ENCODE measurements around the gene SLX9. TPM values are rescaled to one million over a fixed set of nuclear protein-coding genes. Genes with fewer than 3 reads are reported as not detected.

SLX9 gene
- total RNA-seq, 1 donor from 2014 or later = 38.8 TPM

GRCh38 chr21:44969066-44969670 lies 29.3 kb downstream of the SLX9 start:
- H4K20me1 ChIP-seq (ENCODE audit: insufficient read depth, low read length) = peaks cover 11% of the 10 kb centered on the region
- H3K36me3 Mint-ChIP-seq (ENCODE audit: low read depth, unreplicated experiment) = peaks cover 6% of the 10 kb centered on the region
- H3K27me3 Mint-ChIP-seq (ENCODE audit: low read depth, unreplicated experiment) = no peaks in the 10 kb centered on the region
- peaks cover 24% of the 10 kb centered on the region for H3K79me2 ChIP-seq (ENCODE audit: insufficient read depth, low read length)
- H3K27ac ChIP-seq (ENCODE audit: low read depth, low read length) = peak overlapping the region; percentile 48
- H3K4me1 ChIP-seq (ENCODE audit: insufficient read depth, low read length) = peaks cover 36% of the 10 kb centered on the region
- H3K9me3 ChIP-seq (ENCODE audit: insufficient read depth, low read depth, low read length) = peaks cover 3% of the 10 kb centered on the region
- H2AFZ ChIP-seq (ENCODE audit: low read depth, low read length) = no peak overlapping the region
- no peaks in the 10 kb centered on the region for H3K9me3 Mint-ChIP-seq (ENCODE audit: unreplicated experiment)
- FAIRE-seq (no peak), DNase-seq (ENCODE audit: low read depth) (no peak)
- peak overlapping the region; percentile 69 for H3K4me3 Mint-ChIP-seq (ENCODE audit: unreplicated experiment)
- TF ChIP-seq EZH2 (IDR thresholded peaks at IDR 0.05; ENCODE audit: insufficient read depth, low read length) = no peak
- TF ChIP-seq, protein P1, sequence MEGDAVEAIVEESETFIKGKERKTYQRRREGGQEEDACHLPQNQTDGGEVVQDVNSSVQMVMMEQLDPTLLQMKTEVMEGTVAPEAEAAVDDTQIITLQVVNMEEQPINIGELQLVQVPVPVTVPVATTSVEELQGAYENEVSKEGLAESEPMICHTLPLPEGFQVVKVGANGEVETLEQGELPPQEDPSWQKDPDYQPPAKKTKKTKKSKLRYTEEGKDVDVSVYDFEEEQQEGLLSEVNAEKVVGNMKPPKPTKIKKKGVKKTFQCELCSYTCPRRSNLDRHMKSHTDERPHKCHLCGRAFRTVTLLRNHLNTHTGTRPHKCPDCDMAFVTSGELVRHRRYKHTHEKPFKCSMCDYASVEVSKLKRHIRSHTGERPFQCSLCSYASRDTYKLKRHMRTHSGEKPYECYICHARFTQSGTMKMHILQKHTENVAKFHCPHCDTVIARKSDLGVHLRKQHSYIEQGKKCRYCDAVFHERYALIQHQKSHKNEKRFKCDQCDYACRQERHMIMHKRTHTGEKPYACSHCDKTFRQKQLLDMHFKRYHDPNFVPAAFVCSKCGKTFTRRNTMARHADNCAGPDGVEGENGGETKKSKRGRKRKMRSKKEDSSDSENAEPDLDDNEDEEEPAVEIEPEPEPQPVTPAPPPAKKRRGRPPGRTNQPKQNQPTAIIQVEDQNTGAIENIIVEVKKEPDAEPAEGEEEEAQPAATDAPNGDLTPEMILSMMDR (IDR thresholded peaks at IDR 0.05; ENCODE audit: insufficient read depth, low read depth, low read length) = no peak
- H3K27me3 ChIP-seq (ENCODE audit: insufficient read depth, low read length) = no peaks in the 10 kb centered on the region
- peaks cover 46% of the 10 kb centered on the region for H3K4me1 Mint-ChIP-seq (ENCODE audit: low read depth, unreplicated experiment)
- peak overlapping the region; percentile 31 for H3K9ac ChIP-seq (ENCODE audit: low read length)
- H3K4me3 ChIP-seq (ENCODE audit: insufficient read depth, low read depth, low read length) = no peak overlapping the region
- peak overlapping the region; percentile 81 for H3K27ac Mint-ChIP-seq (ENCODE audit: unreplicated experiment)
- no peaks in the 10 kb centered on the region for H3K36me3 ChIP-seq (ENCODE audit: insufficient read depth, low read length)
- peak overlapping the region; percentile 63 for H3K4me2 ChIP-seq (ENCODE audit: low read length)

GRCh38 chr21:44969931-44970755 lies 30.3 kb downstream of the SLX9 start:
- Histone ChIP-seq H3K9me3 (ENCODE audit: insufficient read depth, low read depth, low read length) (peaks cover 3% of the 10 kb centered on the region), H3K4me1 (ENCODE audit: insufficient read depth, low read length) (peaks cover 31% of the 10 kb centered on the region), H3K4me3 (ENCODE audit: insufficient read depth, low read depth, low read length) (peak overlapping the region; percentile 7), H2AFZ (ENCODE audit: low read depth, low read length) (no peak overlapping the region), H3K27ac (ENCODE audit: low read depth, low read length) (peak overlapping the region; percentile 48), H3K27me3 (ENCODE audit: insufficient read depth, low read length) (no peaks in the 10 kb centered on the region), H3K36me3 (ENCODE audit: insufficient read depth, low read length) (no peaks in the 10 kb centered on the region), H4K20me1 (ENCODE audit: insufficient read depth, low read length) (peaks cover 15% of the 10 kb centered on the region), H3K4me2 (ENCODE audit: low read length) (peak overlapping the region; percentile 63), H3K9ac (ENCODE audit: low read length) (peak overlapping the region; percentile 31), H3K79me2 (ENCODE audit: insufficient read depth, low read length) (peaks cover 14% of the 10 kb centered on the region)
- FAIRE-seq = peak; percentile 80
- Mint-ChIP-seq H3K9me3 (ENCODE audit: unreplicated experiment) (no peaks in the 10 kb centered on the region), H3K27ac (ENCODE audit: unreplicated experiment) (peak overlapping the region; percentile 81), H3K27me3 (ENCODE audit: low read depth, unreplicated experiment) (no peaks in the 10 kb centered on the region), H3K4me3 (ENCODE audit: unreplicated experiment) (peak overlapping the region; percentile 69), H3K36me3 (ENCODE audit: low read depth, unreplicated experiment) (peaks cover 6% of the 10 kb centered on the region), H3K4me1 (ENCODE audit: low read depth, unreplicated experiment) (peaks cover 38% of the 10 kb centered on the region)
- no peak for TF ChIP-seq EZH2 (IDR thresholded peaks at IDR 0.05; ENCODE audit: insufficient read depth, low read length)
- TF ChIP-seq, protein P1 (IDR thresholded peaks at IDR 0.05; ENCODE audit: insufficient read depth, low read depth, low read length) = no peak
- DNase-seq (ENCODE audit: low read depth) = peak; percentile 37

Measured in astrocyte (in vitro differentiated cells and primary cell).